ENCODE results near the gene PCDH15. TPM values are rescaled to one million over a fixed set of nuclear protein-coding genes. Genes with fewer than 3 reads are reported as not detected.

The PCDH15 gene
- total RNA-seq, 1 donor from 2014 or later = not detected

GRCh38 chr10:53918755-53919154 is 882.3 kb downstream of the PCDH15 start:
- Histone ChIP-seq H3K4me3 (no peak overlapping the region), H3K36me3 (no peaks in the 10 kb centered on the region), H3K9me3 (no peaks in the 10 kb centered on the region), H3K4me1 (no peaks in the 10 kb centered on the region), H3K27ac (no peak overlapping the region), H3K27me3 (no peaks in the 10 kb centered on the region)
- intact Hi-C loops (cut with DNase I) = no loop called here
- no peak for TF ChIP-seq CTCF (IDR thresholded peaks at IDR 0.05)
- no peak for DNase-seq (ENCODE audit: low spot score in 2 of 2)

- intact Hi-C loops (cut with DNase I) = no loop called here
- no peak for DNase-seq (ENCODE audit: low spot score in 2 of 2)
- no peak overlapping the region for H3K4me3 ChIP-seq
Measured at GRCh38 chr10:53909791-53910190, 891.2 kb downstream of the PCDH15 start.

GRCh38 chr10:53904506-53905241 is 896.4 kb downstream of the PCDH15 start:
- intact Hi-C loops (cut with DNase I) = no loop called here
- H3K27ac ChIP-seq = no peak overlapping the region
- no peaks in the 10 kb centered on the region for H3K4me1 ChIP-seq
- no peaks in the 10 kb centered on the region for H3K36me3 ChIP-seq
- DNase-seq (ENCODE audit: low spot score in 2 of 2) = no peak
- H3K4me3 ChIP-seq = no peak overlapping the region
- H3K9me3 ChIP-seq = no peaks in the 10 kb centered on the region
- TF ChIP-seq CTCF (IDR thresholded peaks at IDR 0.05) = no peak
- no peaks in the 10 kb centered on the region for H3K27me3 ChIP-seq

More at GRCh38 chr10:53909791-53910190, 891.2 kb downstream of the PCDH15 start:
- H3K36me3 ChIP-seq = no peaks in the 10 kb centered on the region
- no peaks in the 10 kb centered on the region for H3K4me1 ChIP-seq
- H3K9me3 ChIP-seq = no peaks in the 10 kb centered on the region
- no peak for TF ChIP-seq CTCF (IDR thresholded peaks at IDR 0.05)
- H3K27ac ChIP-seq = no peak overlapping the region
- H3K27me3 ChIP-seq = no peaks in the 10 kb centered on the region

GRCh38 chr10:53903756-53904155 is 897.3 kb downstream of the PCDH15 start:
- no peaks in the 10 kb centered on the region for H3K27me3 ChIP-seq
- TF ChIP-seq CTCF (IDR thresholded peaks at IDR 0.05) = no peak
- no peak overlapping the region for H3K27ac ChIP-seq
- no peaks in the 10 kb centered on the region for H3K4me1 ChIP-seq
- no peak overlapping the region for H3K4me3 ChIP-seq
- intact Hi-C loops (cut with DNase I) = no loop called here
- no peaks in the 10 kb centered on the region for H3K9me3 ChIP-seq
- no peaks in the 10 kb centered on the region for H3K36me3 ChIP-seq
- no peak for DNase-seq (ENCODE audit: low spot score in 2 of 2)

GRCh38 chr10:53899463-53900160 is 901.4 kb downstream of the PCDH15 start:
- Histone ChIP-seq H3K27ac (no peak overlapping the region), H3K36me3 (no peaks in the 10 kb centered on the region), H3K4me3 (no peak overlapping the region), H3K27me3 (no peaks in the 10 kb centered on the region), H3K9me3 (no peaks in the 10 kb centered on the region), H3K4me1 (no peaks in the 10 kb centered on the region)
- no peak for TF ChIP-seq CTCF (IDR thresholded peaks at IDR 0.05)
- intact Hi-C loops (cut with DNase I) = no loop called here
- no peak for DNase-seq (ENCODE audit: low spot score in 2 of 2)
